KBM-7 (cell line): ENCODE results near the gene TMEM30A.

Source experiments
- DNase-seq: peaks from one replicate; pipeline ENCODE4 v3.0.0-alpha.2; 2015
- in situ Hi-C: fragments of 300-500 bp; cut with MboI; formaldehyde crosslinking; loops from 2 replicates; pipeline ENCODE4 v1.14.3; 2020; ENCODE audit warnings: low sequenced_read_pairs, low pct_unique_long_range_greater_than_20kb, mixed read lengths

Gene TMEM30A

DNA sequence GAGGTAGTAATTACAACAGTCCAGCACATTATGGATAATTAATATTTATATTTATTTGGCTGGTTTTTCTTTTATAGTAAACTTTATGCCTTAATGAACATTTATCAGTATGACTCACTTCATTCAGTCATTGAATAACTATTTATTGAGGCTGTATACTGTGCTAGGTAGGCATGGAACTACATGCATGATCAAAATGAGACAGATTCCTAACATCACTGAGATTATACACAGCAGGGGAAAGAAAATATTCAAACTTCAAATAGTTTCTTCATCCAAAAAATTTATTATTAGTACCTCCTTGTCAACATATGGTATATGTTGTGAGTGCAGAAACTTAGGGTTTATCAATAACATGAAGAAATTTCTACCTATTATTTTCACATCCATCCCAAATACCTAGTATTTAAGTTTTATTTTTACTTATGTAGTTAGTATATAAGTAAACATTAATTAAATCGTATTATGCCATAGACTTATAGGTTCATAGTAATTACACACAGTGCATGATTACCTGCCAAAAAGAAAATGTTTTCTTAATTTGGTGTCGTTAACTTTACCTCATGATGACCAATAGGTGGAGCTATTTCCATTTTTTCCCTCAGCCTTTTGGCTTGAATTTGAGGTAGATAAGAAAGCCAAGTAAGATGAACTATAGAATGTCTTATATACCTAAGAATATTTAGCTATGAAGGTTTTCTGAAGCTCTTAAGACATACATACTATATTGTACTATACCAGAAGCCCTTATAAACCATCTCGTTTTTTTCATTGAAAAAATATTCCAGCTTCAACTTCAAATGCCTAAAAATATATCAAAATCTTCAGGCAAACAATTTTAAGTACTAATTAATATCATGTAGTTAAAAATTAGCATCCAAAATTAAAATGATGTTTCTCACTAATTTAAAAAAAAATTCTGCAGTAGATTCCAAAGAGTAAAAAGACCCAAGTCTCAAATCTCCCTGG, 12.5 kb upstream of the TMEM30A start:
- DNase-seq = peak; percentile 43
- in situ Hi-C loops = no loop called here

- in situ Hi-C loops = no loop called here
- no peak for DNase-seq
Measured at GRCh38 chr6:75292555-75292954, 8.0 kb upstream of the TMEM30A start.

- no peak for DNase-seq
- in situ Hi-C loops = no loop called here
Measured at GRCh38 chr6:75291744-75292143, 7.2 kb upstream of the TMEM30A start.

DNA sequence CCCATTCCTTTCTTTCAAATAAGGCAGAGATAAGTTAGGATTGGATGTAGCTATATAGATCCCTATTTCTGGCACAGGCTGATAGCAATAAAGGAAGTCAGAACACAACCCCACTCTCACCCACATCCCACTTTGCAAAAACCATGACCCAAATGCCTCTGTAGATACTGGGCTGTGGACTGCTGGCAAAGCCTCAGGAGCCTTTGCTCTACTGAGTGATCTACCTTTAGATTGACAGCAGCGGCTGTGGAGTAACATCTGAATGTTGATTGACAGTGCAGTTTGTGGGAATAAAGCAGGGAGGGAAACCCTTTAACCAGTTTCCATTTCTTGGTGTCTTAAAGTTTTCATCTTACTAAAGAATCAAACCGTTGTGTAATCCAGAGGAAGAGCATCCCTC, 6.7 kb upstream of the TMEM30A start:
- DNase-seq = no peak
- in situ Hi-C loops = no loop called here

DNA sequence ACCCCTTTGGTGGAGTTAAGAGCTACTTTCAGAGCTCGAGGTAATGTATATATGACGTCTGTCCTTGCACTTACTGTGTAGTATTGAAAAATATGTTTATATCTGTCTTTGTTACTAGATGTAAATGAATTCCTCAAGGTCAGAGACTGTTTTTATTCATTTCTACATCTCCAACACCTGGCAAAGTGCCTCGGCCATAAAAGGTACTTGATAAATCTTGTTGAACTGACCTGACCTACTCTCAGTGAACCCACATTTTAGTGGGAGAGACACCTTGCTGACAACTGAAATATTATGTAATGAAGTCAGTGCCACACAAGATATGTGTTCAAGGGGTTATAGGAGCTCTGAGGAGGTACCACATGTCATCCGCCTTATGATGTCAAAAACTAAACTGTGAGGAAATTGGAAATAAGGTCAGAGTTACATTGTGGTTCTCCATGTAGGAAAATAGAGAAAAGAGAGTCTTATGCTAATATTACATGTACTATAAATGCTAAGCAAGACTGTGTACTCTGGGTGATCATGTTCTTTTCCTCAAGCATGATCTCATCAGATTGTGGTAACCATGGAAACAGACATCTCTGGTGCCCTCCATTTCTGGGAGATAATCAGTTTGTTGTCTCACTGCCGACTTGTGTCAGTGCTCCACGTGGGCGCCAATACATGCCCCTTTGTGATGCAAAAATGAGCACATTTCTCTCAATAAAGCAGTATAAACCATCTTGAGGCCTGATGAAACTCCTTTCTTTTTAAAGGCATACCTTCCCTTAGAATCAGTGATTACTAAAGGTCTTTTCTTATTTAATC, 5.7 kb upstream of the TMEM30A start:
- in situ Hi-C loops = no loop called here
- DNase-seq = no peak

GRCh38 chr6:75288023-75288422, 3.4 kb upstream of the TMEM30A start:
- no peak for DNase-seq
- in situ Hi-C loops = no loop called here

DNA sequence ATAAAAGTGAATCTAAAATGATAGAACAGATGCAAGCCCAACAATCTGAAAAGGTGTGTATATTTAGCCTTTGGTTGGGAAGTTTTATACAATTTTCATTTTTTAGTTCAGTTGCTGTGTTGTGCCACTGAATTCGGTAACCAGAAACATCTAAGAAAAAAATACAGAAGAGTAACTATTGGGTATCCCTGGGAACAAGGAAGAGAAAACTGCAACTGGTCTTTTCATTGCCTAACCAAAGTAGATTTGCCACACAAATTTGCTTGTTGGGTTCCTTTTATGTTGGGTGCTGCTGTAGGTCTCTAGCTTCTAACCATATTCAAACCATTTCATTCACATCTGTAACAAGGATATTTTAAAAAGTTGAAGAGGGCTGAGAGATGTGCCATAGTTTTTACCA, 2.8 kb upstream of the TMEM30A start:
- in situ Hi-C loops = no loop called here
- DNase-seq = no peak

DNA sequence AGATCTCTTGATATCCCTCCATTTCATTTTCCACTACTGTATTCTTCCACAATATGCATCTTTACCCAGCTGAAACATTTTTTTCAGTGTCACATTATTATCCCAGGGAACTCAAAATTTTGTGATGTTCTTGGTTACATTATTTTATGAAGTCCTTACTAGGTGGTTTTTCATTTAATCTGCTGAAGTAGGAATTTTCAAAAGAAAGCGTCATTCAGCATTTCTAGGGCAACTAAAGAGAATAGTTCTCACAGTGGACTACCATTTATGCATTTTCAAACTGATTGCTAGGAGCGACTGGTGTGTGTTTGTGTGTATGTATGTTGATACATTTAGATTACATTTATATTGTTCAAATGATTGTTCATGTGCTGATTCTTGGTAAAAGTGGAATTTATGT, 2.4 kb upstream of the TMEM30A start:
- in situ Hi-C loops = no loop called here
- DNase-seq = no peak

DNA sequence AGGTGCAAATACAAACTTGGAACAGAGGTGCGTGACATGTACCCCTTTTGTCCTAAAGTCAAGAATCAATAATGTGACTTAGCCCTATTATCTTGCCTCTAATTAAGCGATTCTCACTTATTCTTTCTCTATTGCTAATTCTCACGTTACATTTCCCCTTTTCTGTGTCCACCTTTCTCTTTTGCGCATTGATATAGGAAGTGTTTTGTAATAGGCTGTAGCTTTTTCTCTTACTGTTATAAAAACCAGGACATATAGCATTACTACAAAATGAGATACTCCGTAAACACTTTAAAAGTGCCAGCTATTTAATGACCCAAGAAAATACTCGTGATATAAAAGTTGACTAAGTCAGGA, 669 bp upstream of the TMEM30A start:
- in situ Hi-C loops = no loop called here
- DNase-seq = no peak

GRCh38 chr6:75283907-75284631, 523 bp downstream of the TMEM30A start:
- in situ Hi-C loops = no loop called here
- no peak for DNase-seq

DNA sequence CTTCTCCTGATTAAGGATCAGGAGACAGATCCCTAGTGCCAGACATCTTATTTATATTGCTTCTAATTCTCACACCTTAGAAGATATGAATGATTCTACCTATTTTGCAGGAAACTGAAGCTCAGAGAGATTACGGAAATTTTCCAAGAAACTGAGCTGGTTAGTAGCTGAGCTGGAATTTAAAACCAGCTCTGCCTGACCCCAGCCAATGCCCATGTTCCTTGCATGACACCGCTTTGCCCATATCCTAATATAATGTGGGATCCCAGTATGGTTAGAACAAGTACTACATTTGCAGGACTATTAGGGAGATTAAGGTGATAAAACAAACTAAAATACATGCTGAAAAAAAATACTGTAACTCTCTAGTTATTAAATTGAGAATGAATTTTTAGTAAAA, 1.9 kb downstream of the TMEM30A start:
- no peak for DNase-seq
- in situ Hi-C loops = no loop called here

- no peak for DNase-seq
- in situ Hi-C loops = no loop called here
Measured at GRCh38 chr6:75281653-75282052, 2.9 kb downstream of the TMEM30A start.

DNA sequence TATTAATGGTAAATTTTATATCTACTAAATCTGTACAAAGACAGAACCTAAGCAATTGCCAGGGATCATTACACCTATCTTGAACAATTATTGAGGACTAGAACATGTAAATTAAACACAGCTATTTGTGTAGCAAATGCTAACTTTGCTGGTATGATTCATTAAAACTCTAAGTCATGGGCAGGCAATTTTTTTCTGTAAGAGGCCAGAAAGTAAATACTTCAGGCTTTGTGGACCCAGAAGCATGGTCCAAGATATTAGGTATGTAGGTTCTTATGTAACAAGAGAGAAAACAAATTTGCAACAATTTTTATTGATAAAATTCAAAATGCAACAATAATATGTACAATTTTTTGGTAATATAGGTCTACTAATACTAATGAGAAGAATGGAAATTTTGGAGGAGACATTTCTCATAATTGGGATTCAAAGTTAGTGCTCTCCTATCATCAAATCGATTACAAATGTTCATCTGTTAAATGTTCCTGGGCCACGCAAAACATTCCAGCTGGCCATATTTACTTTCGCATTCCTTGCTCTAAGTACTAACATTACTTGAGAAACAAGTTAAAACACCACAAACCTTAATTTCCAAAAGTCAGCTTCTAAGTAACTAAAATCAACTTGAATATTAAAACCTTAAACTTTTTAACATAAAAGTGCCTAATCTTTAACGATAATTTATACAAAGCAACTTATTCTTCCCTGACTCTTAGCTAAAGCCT, 4.3 kb downstream of the TMEM30A start:
- in situ Hi-C loops = no loop called here
- no peak for DNase-seq

DNA sequence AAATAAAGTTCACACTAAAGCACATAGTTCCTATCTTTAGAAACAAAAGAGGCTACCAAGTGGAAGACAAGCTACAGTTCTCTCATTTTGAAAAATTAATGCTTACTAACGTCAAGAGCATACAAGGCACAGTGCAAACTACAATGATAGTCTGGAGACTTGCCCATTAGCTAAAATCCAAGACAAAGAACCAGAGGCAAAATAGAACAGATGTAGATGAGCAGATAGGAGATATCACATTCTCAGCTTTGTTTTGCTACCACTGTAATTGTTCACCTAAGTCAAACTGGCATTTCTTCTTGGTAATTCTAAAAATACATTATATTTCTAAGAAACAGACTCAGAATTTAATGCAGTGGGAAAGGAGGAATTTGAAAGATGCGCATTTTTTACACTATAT, 5.2 kb downstream of the TMEM30A start:
- DNase-seq = peak; percentile 48
- in situ Hi-C loops = no loop called here

DNA sequence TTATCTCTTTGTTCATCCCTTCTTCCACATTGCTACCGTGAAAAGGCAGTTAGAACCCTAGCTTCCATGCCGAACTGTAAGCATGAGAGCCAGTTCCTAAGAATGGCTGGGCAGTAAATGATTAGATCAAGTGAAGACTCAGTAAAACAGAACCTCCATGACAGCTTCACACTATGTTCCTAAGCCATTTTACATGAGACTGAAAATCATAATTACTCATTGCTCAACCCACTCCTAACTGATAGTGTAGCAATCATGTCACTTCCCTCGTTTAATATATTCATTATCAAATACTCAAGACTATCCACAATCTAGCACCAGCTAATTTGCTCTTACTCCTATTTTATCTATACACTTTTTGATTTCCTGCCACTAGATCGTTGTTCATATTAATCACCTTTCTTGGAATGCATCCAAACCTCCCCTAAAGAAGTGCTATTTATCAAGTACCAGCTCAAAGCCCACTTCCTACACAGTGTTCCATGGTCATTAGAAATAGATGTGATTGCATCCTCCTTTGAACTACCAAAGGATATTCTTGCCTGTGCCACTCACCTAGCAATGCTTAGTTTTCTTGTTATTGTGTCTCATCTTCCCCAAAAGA, 6.0 kb downstream of the TMEM30A start:
- no peak for DNase-seq
- in situ Hi-C loops = no loop called here

GRCh38 chr6:75275067-75275466, 9.5 kb downstream of the TMEM30A start:
- DNase-seq = no peak
- in situ Hi-C loops = no loop called here

GRCh38 chr6:75273009-75273408, 11.6 kb downstream of the TMEM30A start:
- peak; percentile 40 for DNase-seq
- in situ Hi-C loops = no loop called here

DNA sequence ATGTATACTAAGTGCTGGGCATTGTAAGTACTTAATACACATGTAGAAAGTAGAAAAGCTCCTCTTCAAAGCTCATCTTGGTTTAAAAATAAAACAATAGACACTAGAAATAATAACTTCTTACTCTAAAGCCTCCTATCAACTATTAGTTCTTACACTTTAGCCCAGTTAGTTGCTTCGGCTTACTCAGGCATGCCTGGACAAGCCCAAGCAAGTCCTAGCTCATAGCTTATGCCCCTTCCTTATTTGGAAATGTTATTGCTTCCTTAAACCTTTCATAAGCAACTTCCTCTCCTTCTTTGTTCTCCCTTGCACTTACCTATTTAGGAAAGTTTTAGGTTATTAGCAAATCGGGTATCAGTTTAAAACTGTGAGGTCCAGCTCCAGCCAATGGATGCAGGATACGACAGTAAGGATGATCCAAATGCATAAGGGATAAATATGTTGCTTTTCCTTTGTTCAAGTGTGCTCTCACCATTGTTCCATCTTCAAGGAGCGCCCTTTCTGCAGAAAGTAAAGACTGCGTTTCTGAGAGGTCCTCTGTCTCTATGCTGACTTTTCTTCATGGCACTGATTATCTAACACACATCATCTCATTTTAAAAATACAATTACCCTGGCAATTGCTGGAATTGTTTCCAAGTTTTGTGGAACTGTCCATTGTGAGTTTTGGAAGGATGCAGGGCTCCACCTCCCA, 12.3 kb downstream of the TMEM30A start:
- in situ Hi-C loops = no loop called here
- DNase-seq = peak; percentile 61
